ENCODE measurements around the gene MXI1. TPM values are rescaled to one million over a fixed set of nuclear protein-coding genes. Genes with fewer than 3 reads are reported as not detected.
"Not testable (repeated sequence)": the region's sequence is repeated elsewhere in the genome, so short reads cannot be mapped to it uniquely, and the experiment has no call there.

The MXI1 gene
- total RNA-seq, 1 donor from 2014 or later: 14.7 TPM

DNA sequence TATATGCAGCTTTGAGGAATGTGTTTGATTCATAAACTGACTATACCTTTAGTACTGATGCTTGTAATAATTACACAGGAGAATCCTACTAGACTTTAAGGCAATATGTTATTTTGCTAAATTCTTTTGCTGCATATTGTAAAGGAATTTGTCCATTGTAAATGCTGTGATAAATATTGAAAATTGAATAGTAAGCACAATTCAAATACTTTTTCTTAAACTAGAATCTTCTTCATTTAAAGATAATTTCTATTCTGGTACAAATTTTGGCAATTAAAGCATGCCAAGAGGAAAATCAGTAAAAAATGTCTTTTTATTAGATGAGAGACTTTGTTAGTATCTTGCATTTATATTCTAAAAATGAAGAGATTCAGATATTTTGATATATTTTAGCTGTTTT is 51.9 kb downstream of the MXI1 start:
- Mint-ChIP-seq H3K4me3 (no peak overlapping the region), H3K9me3 (peaks cover 5% of the 10 kb centered on the region), H3K4me1 (ENCODE audit: low read depth) (peaks cover 6% of the 10 kb centered on the region), H3K27ac (no peak overlapping the region), H3K27me3 (ENCODE audit: insufficient read depth) (peaks cover 40% of the 10 kb centered on the region), H3K36me3 (ENCODE audit: low read depth) (peaks cover 8% of the 10 kb centered on the region)
- DNase-seq (ENCODE audit: low spot score): no peak
- intact Hi-C loops (cut with micrococcal nuclease): no loop called here

- H3K36me3 Mint-ChIP-seq (ENCODE audit: low read depth): peaks cover 8% of the 10 kb centered on the region
- peaks cover 29% of the 10 kb centered on the region for H3K27me3 Mint-ChIP-seq (ENCODE audit: insufficient read depth)
- no peaks in the 10 kb centered on the region for H3K4me1 Mint-ChIP-seq (ENCODE audit: low read depth)
- H3K9me3 Mint-ChIP-seq: peaks cover under 1% of the 10 kb centered on the region
- no peak overlapping the region for H3K27ac Mint-ChIP-seq
- intact Hi-C loops (cut with micrococcal nuclease): no loop called here
- H3K4me3 Mint-ChIP-seq: no peak overlapping the region
- no peak for DNase-seq (ENCODE audit: low spot score)
Measured at GRCh38 chr10:110260746-110261477, 53.5 kb downstream of the MXI1 start.

- Mint-ChIP-seq H3K27me3 (ENCODE audit: insufficient read depth) (peaks cover 35% of the 10 kb centered on the region), H3K27ac (no peak overlapping the region), H3K36me3 (ENCODE audit: low read depth) (peaks cover 4% of the 10 kb centered on the region), H3K4me1 (ENCODE audit: low read depth) (peaks cover 2% of the 10 kb centered on the region), H3K9me3 (no peaks in the 10 kb centered on the region), H3K4me3 (no peak overlapping the region)
- DNase-seq (ENCODE audit: low spot score): no peak
- intact Hi-C loops (cut with micrococcal nuclease): no loop called here
Measured at GRCh38 chr10:110263164-110263563, 55.8 kb downstream of the MXI1 start.

DNA sequence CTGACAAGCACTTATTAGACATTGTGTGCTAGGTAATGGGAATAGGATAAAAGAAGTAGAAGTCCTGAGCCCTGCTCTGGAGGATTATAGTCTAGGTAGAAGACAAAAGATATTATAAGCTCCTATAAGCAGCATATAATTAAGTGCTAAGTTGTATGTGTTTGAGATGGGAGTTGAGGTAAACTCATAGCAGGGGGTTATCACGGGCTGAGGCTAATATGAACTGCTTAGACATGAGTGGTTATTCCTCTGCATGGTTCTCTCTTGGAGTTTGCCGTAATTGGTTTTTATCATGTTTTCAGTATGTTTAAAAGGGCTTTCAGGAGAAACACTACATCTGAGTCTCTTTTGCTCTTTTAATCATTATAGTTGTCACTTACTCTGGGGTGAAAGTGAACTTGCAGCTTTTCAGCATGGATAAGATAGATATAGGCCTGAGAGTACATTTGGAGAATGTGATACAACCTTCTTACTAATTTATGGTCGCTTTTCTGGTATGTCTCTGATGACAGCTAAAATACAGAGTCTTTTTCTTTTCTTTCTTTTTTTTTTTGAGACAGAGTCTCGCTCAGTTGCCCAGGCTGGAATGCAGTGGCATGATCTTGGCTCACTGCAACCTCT is 58.3 kb downstream of the MXI1 start:
- Mint-ChIP-seq H3K9me3 (no peaks in the 10 kb centered on the region), H3K4me1 (ENCODE audit: low read depth) (peaks cover 22% of the 10 kb centered on the region), H3K36me3 (ENCODE audit: low read depth) (peaks cover 7% of the 10 kb centered on the region), H3K27ac (no peak overlapping the region), H3K27me3 (ENCODE audit: insufficient read depth) (peaks cover 25% of the 10 kb centered on the region), H3K4me3 (no peak overlapping the region)
- intact Hi-C loops (cut with micrococcal nuclease): no loop called here
- no peak for DNase-seq (ENCODE audit: low spot score)

GRCh38 chr10:110267276-110267675 is 59.9 kb downstream of the MXI1 start:
- Mint-ChIP-seq H3K9me3 (no peaks in the 10 kb centered on the region), H3K27ac (no peak overlapping the region), H3K36me3 (ENCODE audit: low read depth) (peaks cover 4% of the 10 kb centered on the region), H3K4me1 (ENCODE audit: low read depth) (peaks cover 22% of the 10 kb centered on the region), H3K27me3 (ENCODE audit: insufficient read depth) (peaks cover 19% of the 10 kb centered on the region), H3K4me3 (no peak overlapping the region)
- DNase-seq (ENCODE audit: low spot score): no peak
- intact Hi-C loops (cut with micrococcal nuclease): no loop called here

DNA sequence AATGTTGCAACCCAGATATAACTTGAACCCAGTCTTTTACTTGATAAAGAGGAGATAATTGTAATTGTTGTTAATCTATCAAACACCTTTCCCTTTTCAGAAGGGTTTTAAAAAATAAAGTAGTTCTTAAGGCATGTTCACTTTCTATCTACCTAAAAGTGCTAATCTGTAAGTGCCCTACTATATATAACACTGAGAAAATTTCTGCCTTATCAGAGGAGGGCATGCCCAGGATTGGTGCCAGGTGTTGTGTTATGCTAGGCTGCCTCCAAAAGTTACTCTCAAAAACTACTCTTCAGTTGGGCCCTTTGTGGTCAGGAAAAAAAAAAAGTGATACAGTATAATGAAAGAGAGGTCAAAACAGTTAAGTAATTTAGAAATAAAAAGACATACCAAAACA is 61.0 kb downstream of the MXI1 start:
- Mint-ChIP-seq H3K36me3 (ENCODE audit: low read depth) (peaks cover 4% of the 10 kb centered on the region), H3K9me3 (no peaks in the 10 kb centered on the region), H3K27me3 (ENCODE audit: insufficient read depth) (peaks cover 8% of the 10 kb centered on the region), H3K4me3 (no peak overlapping the region), H3K27ac (no peak overlapping the region), H3K4me1 (ENCODE audit: low read depth) (peaks cover 25% of the 10 kb centered on the region)
- DNase-seq (ENCODE audit: low spot score): no peak
- intact Hi-C loops (cut with micrococcal nuclease): loop anchor here (2.0 kb wide), 1 partner anchor 16 kb away; no protein-coding TSS in a partner anchor

- DNase-seq (ENCODE audit: low spot score): no peak
- H3K4me3 Mint-ChIP-seq: no peak overlapping the region
- no peaks in the 10 kb centered on the region for H3K9me3 Mint-ChIP-seq
- H3K4me1 Mint-ChIP-seq (ENCODE audit: low read depth): peaks cover 30% of the 10 kb centered on the region
- peaks cover 3% of the 10 kb centered on the region for H3K36me3 Mint-ChIP-seq (ENCODE audit: low read depth)
- intact Hi-C loops (cut with micrococcal nuclease): loop anchor here (2.0 kb wide), 1 partner anchor 16 kb away; no protein-coding TSS in a partner anchor
- peaks cover 12% of the 10 kb centered on the region for H3K27me3 Mint-ChIP-seq (ENCODE audit: insufficient read depth)
- no peak overlapping the region for H3K27ac Mint-ChIP-seq
Measured at GRCh38 chr10:110268971-110269370, 61.6 kb downstream of the MXI1 start.

DNA sequence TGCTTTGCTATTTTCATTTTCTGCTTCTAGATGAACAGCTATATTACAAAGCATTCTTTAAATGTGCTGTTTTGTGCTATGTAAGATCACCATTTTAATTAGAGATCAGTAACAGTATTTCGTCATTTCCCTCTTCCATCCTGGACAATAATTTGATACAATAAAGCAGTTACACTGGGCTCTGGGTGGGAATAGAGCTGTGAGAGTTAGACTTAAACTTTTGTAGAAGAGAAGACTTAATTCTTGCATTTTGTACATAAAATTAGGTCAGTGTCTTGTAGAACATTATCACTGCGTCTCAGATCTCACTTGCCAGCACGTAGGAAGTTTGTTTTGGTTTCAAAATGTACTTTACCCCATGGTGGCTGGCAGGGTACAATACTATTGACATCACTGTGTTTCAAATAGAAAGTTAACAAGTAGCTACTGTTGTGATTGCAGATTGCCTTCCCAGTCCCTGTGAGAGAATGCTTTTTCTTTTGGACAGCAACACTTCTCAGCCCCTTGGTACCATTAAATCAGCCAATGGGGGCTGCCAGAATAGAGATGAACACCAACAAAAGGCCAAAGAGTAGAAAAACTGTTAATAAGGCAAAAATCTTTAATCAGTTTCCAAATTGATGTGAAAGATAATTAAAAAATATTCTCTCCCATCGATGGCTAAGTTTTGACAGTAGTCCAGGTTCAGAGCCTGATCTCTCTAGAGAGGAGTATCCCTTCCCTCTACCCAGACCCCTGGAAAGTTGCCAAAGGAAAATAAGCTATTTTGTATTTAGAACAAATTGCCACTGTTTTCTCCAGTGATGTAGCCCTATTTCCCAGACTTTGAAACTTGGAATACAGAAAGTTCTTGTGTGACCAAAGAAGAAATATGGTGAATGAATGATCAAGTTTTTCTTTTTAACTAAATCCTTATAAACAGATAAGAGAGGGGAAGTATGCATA is 62.2 kb downstream of the MXI1 start:
- Mint-ChIP-seq H3K4me1 (ENCODE audit: low read depth) (peaks cover 37% of the 10 kb centered on the region), H3K9me3 (no peaks in the 10 kb centered on the region), H3K27me3 (ENCODE audit: insufficient read depth) (peaks cover 12% of the 10 kb centered on the region), H3K4me3 (no peak overlapping the region), H3K36me3 (ENCODE audit: low read depth) (peaks cover 2% of the 10 kb centered on the region), H3K27ac (no peak overlapping the region)
- no peak for DNase-seq (ENCODE audit: low spot score)
- intact Hi-C loops (cut with micrococcal nuclease): loop anchor here (2.0 kb wide), 1 partner anchor 17 kb away; no protein-coding TSS in a partner anchor

DNA sequence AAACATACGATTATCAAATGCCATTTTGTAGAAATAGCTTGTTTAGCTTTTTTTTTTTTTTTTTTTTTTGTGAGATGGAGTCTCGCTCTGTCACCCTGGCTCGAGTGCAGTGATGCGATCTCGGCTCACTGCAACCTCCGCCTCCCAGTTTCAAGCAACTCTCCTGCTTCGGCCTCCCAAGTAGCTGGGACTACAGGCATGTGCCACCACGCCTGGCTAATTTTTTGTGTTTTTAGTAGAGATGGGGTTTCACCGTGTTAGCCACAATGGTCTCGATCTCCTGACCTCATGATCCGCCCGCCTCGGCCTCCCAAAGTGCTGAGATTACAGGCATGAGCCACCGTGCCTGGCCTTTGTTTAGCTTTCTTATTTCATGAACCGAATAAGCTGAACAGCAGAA is 65.6 kb downstream of the MXI1 start:
- H3K27ac Mint-ChIP-seq; H3K36me3 Mint-ChIP-seq (ENCODE audit: low read depth); DNase-seq (ENCODE audit: low spot score); H3K9me3 Mint-ChIP-seq; intact Hi-C loops (cut with micrococcal nuclease); H3K4me3 Mint-ChIP-seq: not testable (repeated sequence)
- peaks cover 18% of the 10 kb centered on the region for H3K27me3 Mint-ChIP-seq (ENCODE audit: insufficient read depth)
- H3K4me1 Mint-ChIP-seq (ENCODE audit: low read depth): peaks cover 40% of the 10 kb centered on the region

- no peak for DNase-seq (ENCODE audit: low spot score)
- Mint-ChIP-seq H3K36me3 (ENCODE audit: low read depth) (peaks cover 8% of the 10 kb centered on the region), H3K4me1 (ENCODE audit: low read depth) (peaks cover 40% of the 10 kb centered on the region), H3K27ac (no peak overlapping the region), H3K9me3 (no peaks in the 10 kb centered on the region), H3K4me3 (no peak overlapping the region), H3K27me3 (ENCODE audit: insufficient read depth) (peaks cover 20% of the 10 kb centered on the region)
- intact Hi-C loops (cut with micrococcal nuclease): no loop called here
Measured at GRCh38 chr10:110273474-110273873, 66.1 kb downstream of the MXI1 start.

GRCh38 chr10:110274072-110274627 is 66.7 kb downstream of the MXI1 start:
- Mint-ChIP-seq H3K9me3 (no peaks in the 10 kb centered on the region), H3K27ac (no peak overlapping the region), H3K4me3 (no peak overlapping the region), H3K27me3 (ENCODE audit: insufficient read depth) (peaks cover 20% of the 10 kb centered on the region), H3K36me3 (ENCODE audit: low read depth) (peaks cover 8% of the 10 kb centered on the region), H3K4me1 (ENCODE audit: low read depth) (peaks cover 40% of the 10 kb centered on the region)
- intact Hi-C loops (cut with micrococcal nuclease): no loop called here
- DNase-seq (ENCODE audit: low spot score): no peak

DNA sequence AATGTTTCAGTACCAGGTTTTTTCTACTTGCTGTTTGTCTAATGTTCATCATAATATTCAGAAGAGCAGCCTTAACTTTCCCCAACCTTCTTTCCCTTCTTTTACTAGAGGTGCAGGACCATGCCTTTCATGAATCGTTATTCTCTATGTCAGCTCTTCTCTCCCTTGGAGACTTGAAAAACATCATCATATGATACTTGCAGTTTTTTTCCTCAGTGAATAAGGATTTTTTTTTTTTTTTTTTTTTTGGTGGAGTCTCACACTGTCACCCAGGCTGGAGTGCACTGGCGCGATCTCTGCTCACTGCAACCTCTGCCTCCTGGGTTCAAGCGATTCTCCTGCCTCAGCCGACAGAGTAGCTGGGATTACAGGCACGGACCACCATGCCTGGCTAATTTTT is 67.2 kb downstream of the MXI1 start:
- no peak for DNase-seq (ENCODE audit: low spot score)
- peaks cover 20% of the 10 kb centered on the region for H3K27me3 Mint-ChIP-seq (ENCODE audit: insufficient read depth)
- peaks cover 9% of the 10 kb centered on the region for H3K36me3 Mint-ChIP-seq (ENCODE audit: low read depth)
- H3K4me3 Mint-ChIP-seq: no peak overlapping the region
- intact Hi-C loops (cut with micrococcal nuclease): loop anchor here (5.0 kb wide), 2 partner anchors 32 to 392 kb away; no protein-coding TSS in a partner anchor
- H3K9me3 Mint-ChIP-seq: no peaks in the 10 kb centered on the region
- peaks cover 38% of the 10 kb centered on the region for H3K4me1 Mint-ChIP-seq (ENCODE audit: low read depth)
- H3K27ac Mint-ChIP-seq: no peak overlapping the region

Measured in activated T-helper 1 cell treated with anti-CD3 and anti-CD28 coated beads, Interleukin-12 subunit alpha, Interleukin-12 subunit beta, Interleukin-2, Interleukin-4 antibody, amounts not matched to agents 30 ng/mL and 10 ng/mL and 1 ng/mL, durations not matched to agents 14 hours and 24 hours and 36 hours (primary cell).